Measurements from ENCODE around the gene TRPM4.

The TRPM4 gene

GRCh38 chr19:49129238-49129583 is 28.4 kb upstream of the TRPM4 start:
- no peak overlapping the region for H3K4me3 ChIP-seq (ENCODE audit: low read depth, low read length)
- TF ChIP-seq, protein P1, sequence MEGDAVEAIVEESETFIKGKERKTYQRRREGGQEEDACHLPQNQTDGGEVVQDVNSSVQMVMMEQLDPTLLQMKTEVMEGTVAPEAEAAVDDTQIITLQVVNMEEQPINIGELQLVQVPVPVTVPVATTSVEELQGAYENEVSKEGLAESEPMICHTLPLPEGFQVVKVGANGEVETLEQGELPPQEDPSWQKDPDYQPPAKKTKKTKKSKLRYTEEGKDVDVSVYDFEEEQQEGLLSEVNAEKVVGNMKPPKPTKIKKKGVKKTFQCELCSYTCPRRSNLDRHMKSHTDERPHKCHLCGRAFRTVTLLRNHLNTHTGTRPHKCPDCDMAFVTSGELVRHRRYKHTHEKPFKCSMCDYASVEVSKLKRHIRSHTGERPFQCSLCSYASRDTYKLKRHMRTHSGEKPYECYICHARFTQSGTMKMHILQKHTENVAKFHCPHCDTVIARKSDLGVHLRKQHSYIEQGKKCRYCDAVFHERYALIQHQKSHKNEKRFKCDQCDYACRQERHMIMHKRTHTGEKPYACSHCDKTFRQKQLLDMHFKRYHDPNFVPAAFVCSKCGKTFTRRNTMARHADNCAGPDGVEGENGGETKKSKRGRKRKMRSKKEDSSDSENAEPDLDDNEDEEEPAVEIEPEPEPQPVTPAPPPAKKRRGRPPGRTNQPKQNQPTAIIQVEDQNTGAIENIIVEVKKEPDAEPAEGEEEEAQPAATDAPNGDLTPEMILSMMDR (IDR thresholded peaks at IDR 0.05; ENCODE audit: low read depth, low read length, missing control alignments), result no peak
- no peak for DNase-seq (ENCODE audit: low read depth)

DNA sequence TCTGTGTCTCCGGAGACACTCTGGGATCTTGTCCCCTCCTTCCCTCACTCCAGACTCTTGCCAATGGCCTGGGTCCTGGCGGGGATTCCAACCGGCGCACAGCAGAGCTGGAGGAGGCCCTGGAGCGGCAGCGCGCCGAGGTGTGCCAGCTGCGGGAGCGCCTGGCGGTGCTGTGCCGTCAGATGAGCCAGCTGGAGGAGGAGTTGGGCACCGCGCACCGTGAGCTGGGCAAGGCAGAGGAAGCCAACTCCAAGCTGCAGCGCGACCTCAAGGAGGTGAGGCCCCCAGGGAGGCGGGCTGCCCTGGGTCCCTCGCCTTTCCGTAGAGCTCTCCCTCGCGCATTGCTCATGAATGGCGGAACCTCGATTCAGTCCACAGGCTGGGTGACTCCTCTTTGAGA is 27.3 kb upstream of the TRPM4 start:
- TF ChIP-seq, protein P1 (IDR thresholded peaks at IDR 0.05; ENCODE audit: low read depth, low read length, missing control alignments), result no peak
- no peak for DNase-seq (ENCODE audit: low read depth)
- no peak overlapping the region for H3K4me3 ChIP-seq (ENCODE audit: low read depth, low read length)

DNA sequence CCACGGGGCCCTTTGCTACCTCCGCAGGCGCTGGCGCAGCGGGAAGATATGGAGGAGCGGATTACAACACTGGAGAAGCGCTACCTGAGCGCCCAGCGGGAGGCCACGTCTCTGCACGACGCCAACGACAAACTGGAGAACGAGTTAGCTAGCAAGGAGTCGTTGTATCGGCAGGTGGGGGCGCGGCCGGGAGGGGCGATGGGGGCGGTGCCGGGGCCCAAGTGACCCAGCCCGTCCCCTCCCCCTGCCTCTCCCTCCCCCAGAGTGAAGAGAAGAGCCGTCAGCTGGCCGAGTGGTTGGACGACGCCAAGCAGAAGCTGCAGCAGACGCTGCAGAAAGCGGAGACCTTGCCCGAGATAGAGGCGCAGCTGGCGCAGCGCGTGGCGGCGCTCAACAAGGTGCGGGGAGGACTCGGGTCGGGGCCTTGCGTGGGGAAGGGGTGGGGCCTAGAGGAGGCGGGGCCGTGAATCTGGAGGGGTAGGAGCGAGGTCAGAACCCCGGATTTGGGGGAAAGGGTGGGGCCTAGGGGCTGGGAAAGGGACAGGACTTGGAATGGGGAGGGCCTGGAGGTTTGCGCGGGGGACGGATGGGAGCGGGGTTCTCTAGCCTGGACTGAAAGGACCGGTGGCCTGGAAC is 24.5 kb upstream of the TRPM4 start:
- H3K4me3 ChIP-seq (ENCODE audit: low read depth, low read length), result no peak overlapping the region
- TF ChIP-seq, protein P1 (IDR thresholded peaks at IDR 0.05; ENCODE audit: low read depth, low read length, missing control alignments), result no peak
- no peak for DNase-seq (ENCODE audit: low read depth)

- DNase-seq (ENCODE audit: low read depth), result no peak
- TF ChIP-seq, protein P1 (IDR thresholded peaks at IDR 0.05; ENCODE audit: low read depth, low read length, missing control alignments), result no peak
- H3K4me3 ChIP-seq (ENCODE audit: low read depth, low read length), result no peak overlapping the region
Observed at GRCh38 chr19:49133621-49134454, 23.8 kb upstream of the TRPM4 start.

DNA sequence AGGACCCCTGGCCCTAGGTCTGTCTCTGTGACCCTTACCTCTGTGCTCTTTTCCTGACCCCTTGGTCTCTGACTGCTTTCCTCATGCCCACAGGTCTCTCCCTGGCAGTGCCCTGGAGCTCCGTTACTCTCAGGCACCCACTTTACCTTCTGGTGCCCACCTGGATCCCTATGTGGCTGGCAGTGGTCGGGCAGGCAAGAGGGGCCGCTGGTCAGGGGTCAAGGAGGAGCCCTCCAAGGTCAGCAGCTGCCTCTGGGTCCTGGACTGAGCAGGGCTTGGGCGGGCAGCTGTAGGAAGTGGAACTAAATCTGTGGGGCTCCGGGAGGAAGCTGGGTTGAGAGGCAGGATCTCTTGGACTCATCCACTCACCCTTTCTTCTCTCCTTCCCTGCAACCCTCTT is 21.9 kb upstream of the TRPM4 start:
- TF ChIP-seq, protein P1 (IDR thresholded peaks at IDR 0.05; ENCODE audit: low read depth, low read length, missing control alignments), result no peak
- no peak for DNase-seq (ENCODE audit: low read depth)
- no peak overlapping the region for H3K4me3 ChIP-seq (ENCODE audit: low read depth, low read length)

DNA sequence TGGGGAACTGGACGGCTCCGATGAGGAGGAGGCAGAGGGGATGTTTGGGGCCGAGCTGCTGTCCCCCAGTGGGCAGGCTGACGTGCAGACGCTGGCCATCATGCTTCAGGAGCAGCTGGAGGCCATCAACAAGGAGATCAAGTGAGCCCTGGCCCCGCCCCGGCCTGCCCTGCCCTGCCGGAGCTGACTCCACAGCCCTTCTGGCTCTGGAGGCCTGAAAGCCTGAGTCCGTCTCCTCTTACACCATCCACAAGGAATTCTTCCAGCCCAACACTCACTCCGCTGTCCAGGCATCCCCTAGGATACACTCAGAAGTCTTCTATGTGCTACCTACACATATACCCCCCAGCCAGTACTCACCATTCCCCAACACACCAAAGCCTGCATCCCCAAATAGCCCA is 20.8 kb upstream of the TRPM4 start:
- no peak for DNase-seq (ENCODE audit: low read depth)
- no peak overlapping the region for H3K4me3 ChIP-seq (ENCODE audit: low read depth, low read length)
- TF ChIP-seq, protein P1 (IDR thresholded peaks at IDR 0.05; ENCODE audit: low read depth, low read length, missing control alignments), result no peak

Data from GM12864 (cell line).